GM03348 (cell line): Measurements from ENCODE around the gene CCDC38.

Experiments
- DNase-seq: peaks from one replicate; pipeline ENCODE4 v3.0.0; 2012; ENCODE audit warnings: low spot score

The CCDC38 gene

GRCh38 chr12:95836185-95836609, 106.2 kb downstream of the CCDC38 start:
- DNase-seq: peak; percentile 28

GRCh38 chr12:95834572-95834971, 107.8 kb downstream of the CCDC38 start:
- DNase-seq: no peak

- DNase-seq: no peak
These were observed 111.9 kb downstream of the CCDC38 start for GRCh38 chr12:95830335-95831089.

- DNase-seq: no peak
These were observed 113.0 kb downstream of the CCDC38 start for GRCh38 chr12:95829395-95829794.

GRCh38 chr12:95820096-95820703, 122.2 kb downstream of the CCDC38 start:
- peak; percentile 63 for DNase-seq
